Eye (tissue), 1 donor: Measurements from ENCODE around the gene PAPOLG.

Experiments
- DNase-seq: peaks from one replicate; pipeline ENCODE4 v3.0.0-alpha.2; 2015

PAPOLG gene

GRCh38 chr2:60756097-60757087 is at the start of gene PAPOLG:
Gene PAPOLG, plus strand, starts transcription at chr2:60756268. Its CDS starts 211 bp downstream, at chr2:60756479.
- DNase-seq = peak; percentile 98

- peak; percentile 68 for DNase-seq
These were observed 48.2 kb upstream of the PAPOLG start for GRCh38 chr2:60707750-60708371.

- DNase-seq = no peak
These were observed 47.3 kb upstream of the PAPOLG start for GRCh38 chr2:60708630-60709320.

- no peak for DNase-seq
These were observed 45.4 kb upstream of the PAPOLG start for GRCh38 chr2:60710707-60711106.

- DNase-seq = no peak
These were observed 40.5 kb upstream of the PAPOLG start for GRCh38 chr2:60715561-60715960.

GRCh38 chr2:60717691-60718090 is 38.4 kb upstream of the PAPOLG start:
- no peak for DNase-seq

GRCh38 chr2:60719331-60719730 is 36.7 kb upstream of the PAPOLG start:
- no peak for DNase-seq

GRCh38 chr2:60725466-60725865 is 30.6 kb upstream of the PAPOLG start:
- no peak for DNase-seq

GRCh38 chr2:60728855-60729254 is 27.2 kb upstream of the PAPOLG start:
- DNase-seq = no peak

- DNase-seq = peak; percentile 33
These were observed 20.4 kb upstream of the PAPOLG start for GRCh38 chr2:60735496-60736250.

- no peak for DNase-seq
These were observed 17.4 kb upstream of the PAPOLG start for GRCh38 chr2:60738679-60739078.

- no peak for DNase-seq
These were observed 16.9 kb upstream of the PAPOLG start for GRCh38 chr2:60739156-60739555.

GRCh38 chr2:60741576-60741975 is 14.5 kb upstream of the PAPOLG start:
- no peak for DNase-seq

GRCh38 chr2:60742419-60742818 is 13.6 kb upstream of the PAPOLG start:
- no peak for DNase-seq

- DNase-seq = no peak
These were observed 10.7 kb upstream of the PAPOLG start for GRCh38 chr2:60745330-60745729.

- no peak for DNase-seq
These were observed 10.3 kb upstream of the PAPOLG start for GRCh38 chr2:60745761-60746160.

- DNase-seq = peak; percentile 14
These were observed 9.8 kb upstream of the PAPOLG start for GRCh38 chr2:60746318-60746717.

- no peak for DNase-seq
These were observed 3.6 kb downstream of the PAPOLG start for GRCh38 chr2:60759654-60760053.

- DNase-seq = no peak
These were observed 8.9 kb downstream of the PAPOLG start for GRCh38 chr2:60764736-60765534.

- no peak for DNase-seq
These were observed 10.2 kb downstream of the PAPOLG start for GRCh38 chr2:60766283-60766682.

GRCh38 chr2:60771508-60771907 is 15.4 kb downstream of the PAPOLG start:
- no peak for DNase-seq
